Measurements from ENCODE around the gene FOXK2. TPM values are rescaled to one million over a fixed set of nuclear protein-coding genes. Genes with fewer than 3 reads are reported as not detected.
A peak's percentile ranks its signal among the peaks of the same experiment; 100 is the strongest.
"Not testable (repeated sequence)": the region's sequence is repeated elsewhere in the genome, so short reads cannot be mapped to it uniquely, and the experiment has no call there.

The FOXK2 gene
- total and polyA plus RNA-seq, 5 donors: 19.9 to 69.1 (median 39.0) TPM

- Histone ChIP-seq H3K9me3 (ENCODE audit: control insufficient read depth, low read length) (no peaks in the 10 kb centered on the region), H3K4me3 (ENCODE audit: low read length) (peak overlapping the region; percentile 11), H3K27me3 (ENCODE audit: control insufficient read depth, insufficient read depth) (no peaks in the 10 kb centered on the region), H3K27ac (ENCODE audit: low read length) (peak overlapping the region; percentile 97), H3K4me1 (ENCODE audit: control insufficient read depth, insufficient read depth, low read length) (peaks cover 15% of the 10 kb centered on the region)
- peak in 2 of 3 donors; percentile 55 to 82 for DNase-seq
- peak; percentile 69 to 84 for ATAC-seq
- WGBS: 25% methylated on average over 6 of the region's 6 CpGs
- intact Hi-C loops (cut with DNase I): no loop called here
Measured at GRCh38 chr17:82536512-82537201, 17.1 kb downstream of the FOXK2 start.

DNA sequence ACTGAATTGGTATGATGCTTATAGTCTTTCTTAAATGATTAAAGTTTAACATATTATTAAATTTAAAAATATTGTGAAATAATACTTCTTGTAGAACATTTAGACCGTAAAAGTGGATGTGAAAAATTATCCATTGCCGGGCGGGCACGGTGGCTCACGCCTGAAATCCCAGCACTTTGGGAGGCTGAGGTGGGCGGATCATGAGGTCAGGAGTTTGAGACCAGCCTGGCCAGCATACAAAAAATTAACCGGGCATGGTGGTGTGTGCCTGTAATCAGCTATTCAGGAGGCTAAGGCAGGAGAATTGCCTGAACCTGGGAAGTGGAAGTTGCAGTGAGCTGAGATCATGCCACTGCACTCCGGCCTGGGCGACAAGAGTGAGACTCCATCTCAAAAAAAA, 17.7 kb downstream of the FOXK2 start:
- H3K9me3 ChIP-seq (ENCODE audit: control insufficient read depth, low read length); H3K27me3 ChIP-seq (ENCODE audit: control insufficient read depth, insufficient read depth); H3K4me3 ChIP-seq (ENCODE audit: low read length); ATAC-seq; intact Hi-C loops (cut with DNase I); DNase-seq: not testable (repeated sequence)
- 75% methylated on average over 9 of the region's 9 CpGs for WGBS
- peak overlapping the region; percentile 97 for H3K27ac ChIP-seq (ENCODE audit: low read length)
- H3K4me1 ChIP-seq (ENCODE audit: control insufficient read depth, insufficient read depth, low read length): peaks cover 15% of the 10 kb centered on the region

DNA sequence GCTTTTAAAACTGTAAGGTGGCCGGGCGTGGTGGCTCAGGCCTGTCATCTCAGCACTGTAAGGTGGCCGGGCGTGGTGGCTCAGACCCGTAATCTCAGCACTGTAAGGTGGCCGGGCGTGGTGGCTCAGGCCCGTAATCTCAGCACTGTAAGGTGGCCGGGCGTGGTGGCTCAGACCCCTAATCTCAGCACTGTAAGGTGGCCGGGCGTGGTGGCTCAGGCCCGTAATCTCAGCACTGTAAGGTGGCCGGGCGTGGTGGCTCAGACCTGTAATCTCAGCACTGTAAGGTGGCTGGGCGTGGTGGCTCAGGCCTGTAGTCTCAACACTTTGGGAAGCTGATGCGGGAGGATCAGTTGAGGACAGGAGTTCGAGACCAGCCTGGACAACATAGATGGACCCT, 19.5 kb downstream of the FOXK2 start:
- H3K27me3 ChIP-seq (ENCODE audit: control insufficient read depth, insufficient read depth); ATAC-seq; H3K4me3 ChIP-seq (ENCODE audit: low read length); intact Hi-C loops (cut with DNase I); H3K27ac ChIP-seq (ENCODE audit: low read length); H3K9me3 ChIP-seq (ENCODE audit: control insufficient read depth, low read length): not testable (repeated sequence)
- peak in 1 of 3 donors; percentile 23 for DNase-seq
- H3K4me1 ChIP-seq (ENCODE audit: control insufficient read depth, insufficient read depth, low read length): peaks cover 15% of the 10 kb centered on the region
- WGBS: 91% methylated on average over 18 of the region's 18 CpGs

- peaks cover 2% of the 10 kb centered on the region for H3K4me1 ChIP-seq (ENCODE audit: control insufficient read depth, insufficient read depth, low read length)
- DNase-seq: no peak
- 90% methylated on average over 5 of the region's 5 CpGs for WGBS
- no peak for ATAC-seq
- H3K27ac ChIP-seq (ENCODE audit: low read length): no peak overlapping the region
- H3K4me3 ChIP-seq (ENCODE audit: low read length): no peak overlapping the region
- no peaks in the 10 kb centered on the region for H3K27me3 ChIP-seq (ENCODE audit: control insufficient read depth, insufficient read depth)
- no peaks in the 10 kb centered on the region for H3K9me3 ChIP-seq (ENCODE audit: control insufficient read depth, low read length)
- intact Hi-C loops (cut with DNase I): no loop called here
Measured at GRCh38 chr17:82542439-82542838, 22.9 kb downstream of the FOXK2 start.

DNA sequence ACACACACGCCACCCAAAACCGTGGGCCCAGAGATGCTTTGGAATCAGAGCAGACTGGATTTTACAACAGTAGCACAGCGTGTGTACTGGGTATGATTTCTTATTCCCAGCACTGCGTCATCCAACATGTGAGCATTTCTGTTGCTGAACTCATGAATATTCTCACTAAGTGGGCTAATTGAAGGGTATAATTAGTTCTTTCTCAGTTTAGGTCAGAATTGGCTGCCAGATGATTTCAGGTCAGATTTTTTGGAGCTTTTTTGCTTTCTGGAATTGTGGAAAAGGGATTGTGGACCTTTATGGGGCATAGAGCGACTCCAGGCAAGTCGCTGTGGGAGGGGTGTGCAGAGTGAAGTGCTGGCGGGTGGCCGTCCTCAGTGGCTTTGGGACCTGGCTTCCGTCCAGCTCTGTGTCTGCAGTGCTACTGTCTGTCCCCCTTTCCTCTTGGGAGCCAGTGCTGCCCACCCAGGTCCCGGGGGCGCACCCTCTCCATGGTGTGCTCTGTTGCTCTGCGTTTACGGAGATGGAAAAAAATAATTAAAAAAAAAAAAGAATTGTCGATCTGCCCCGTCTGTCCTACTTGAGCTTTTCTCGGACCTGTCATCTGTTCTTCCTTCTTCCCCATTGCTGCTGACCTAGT, 25.0 kb downstream of the FOXK2 start:
- WGBS: 42% methylated on average over 16 of the region's 16 CpGs
- peak; percentile 65 to 81 (median 79) for DNase-seq
- peak; percentile 60 to 64 for ATAC-seq
- intact Hi-C loops (cut with DNase I): no loop called here
- Histone ChIP-seq H3K4me3 (ENCODE audit: low read length) (peak overlapping the region; percentile 42), H3K27me3 (ENCODE audit: control insufficient read depth, insufficient read depth) (no peaks in the 10 kb centered on the region), H3K4me1 (ENCODE audit: control insufficient read depth, insufficient read depth, low read length) (peaks cover 6% of the 10 kb centered on the region), H3K9me3 (ENCODE audit: control insufficient read depth, low read length) (no peaks in the 10 kb centered on the region), H3K27ac (ENCODE audit: low read length) (peak overlapping the region; percentile 87)

- Histone ChIP-seq H3K9me3 (ENCODE audit: control insufficient read depth, low read length) (no peaks in the 10 kb centered on the region), H3K4me3 (ENCODE audit: low read length) (peak overlapping the region; percentile 42), H3K27me3 (ENCODE audit: control insufficient read depth, insufficient read depth) (no peaks in the 10 kb centered on the region), H3K4me1 (ENCODE audit: control insufficient read depth, insufficient read depth, low read length) (peaks cover 8% of the 10 kb centered on the region), H3K27ac (ENCODE audit: low read length) (peak overlapping the region; percentile 87)
- intact Hi-C loops (cut with DNase I): no loop called here
- ATAC-seq (peak; percentile 69 to 70), DNase-seq (peak in 1 of 3 donors; percentile 61)
- 53% methylated on average over 8 of the region's 8 CpGs for WGBS
Measured at GRCh38 chr17:82545071-82545462, 25.5 kb downstream of the FOXK2 start.

- intact Hi-C loops (cut with DNase I): no loop called here
- H3K27ac ChIP-seq (ENCODE audit: low read length): no peak overlapping the region
- H3K4me1 ChIP-seq (ENCODE audit: control insufficient read depth, insufficient read depth, low read length): peaks cover 15% of the 10 kb centered on the region
- 95% methylated on average over 4 of the region's 4 CpGs for WGBS
- ATAC-seq (no peak), DNase-seq (no peak)
- H3K27me3 ChIP-seq (ENCODE audit: control insufficient read depth, insufficient read depth): no peaks in the 10 kb centered on the region
- no peaks in the 10 kb centered on the region for H3K9me3 ChIP-seq (ENCODE audit: control insufficient read depth, low read length)
- H3K4me3 ChIP-seq (ENCODE audit: low read length): no peak overlapping the region
Measured at GRCh38 chr17:82547981-82548380, 28.4 kb downstream of the FOXK2 start.

DNA sequence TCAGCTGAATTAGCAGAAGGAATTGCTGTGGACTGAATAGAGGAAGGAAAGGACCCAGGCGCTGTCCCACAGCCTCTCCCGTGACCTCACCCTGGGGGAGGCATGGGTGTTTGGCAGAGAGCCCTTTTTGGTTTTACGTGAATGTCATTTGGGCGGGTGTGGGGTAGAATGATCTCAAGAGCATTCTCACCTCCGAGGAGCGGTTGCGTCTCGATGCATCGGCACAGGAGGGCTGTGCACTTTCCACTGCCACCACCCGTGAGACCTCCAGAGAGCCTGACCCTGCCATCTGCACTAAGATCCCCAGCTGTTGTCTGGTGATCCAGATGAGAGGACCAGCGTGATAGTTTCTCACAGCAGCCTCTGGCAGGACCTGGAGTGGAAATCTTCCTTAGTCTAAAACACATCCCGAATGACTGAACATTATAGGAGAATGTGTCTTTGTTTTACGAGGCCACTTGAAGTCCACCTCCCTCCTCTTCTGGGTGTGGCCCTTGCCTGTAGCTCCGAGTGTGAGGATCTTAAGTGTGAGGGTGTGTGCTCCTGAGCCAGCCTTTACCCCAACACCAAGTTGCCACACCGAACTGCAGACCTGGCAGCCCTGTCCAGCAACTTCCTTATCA, 29.3 kb downstream of the FOXK2 start:
- 20% methylated on average over 15 of the region's 15 CpGs for WGBS

DNA sequence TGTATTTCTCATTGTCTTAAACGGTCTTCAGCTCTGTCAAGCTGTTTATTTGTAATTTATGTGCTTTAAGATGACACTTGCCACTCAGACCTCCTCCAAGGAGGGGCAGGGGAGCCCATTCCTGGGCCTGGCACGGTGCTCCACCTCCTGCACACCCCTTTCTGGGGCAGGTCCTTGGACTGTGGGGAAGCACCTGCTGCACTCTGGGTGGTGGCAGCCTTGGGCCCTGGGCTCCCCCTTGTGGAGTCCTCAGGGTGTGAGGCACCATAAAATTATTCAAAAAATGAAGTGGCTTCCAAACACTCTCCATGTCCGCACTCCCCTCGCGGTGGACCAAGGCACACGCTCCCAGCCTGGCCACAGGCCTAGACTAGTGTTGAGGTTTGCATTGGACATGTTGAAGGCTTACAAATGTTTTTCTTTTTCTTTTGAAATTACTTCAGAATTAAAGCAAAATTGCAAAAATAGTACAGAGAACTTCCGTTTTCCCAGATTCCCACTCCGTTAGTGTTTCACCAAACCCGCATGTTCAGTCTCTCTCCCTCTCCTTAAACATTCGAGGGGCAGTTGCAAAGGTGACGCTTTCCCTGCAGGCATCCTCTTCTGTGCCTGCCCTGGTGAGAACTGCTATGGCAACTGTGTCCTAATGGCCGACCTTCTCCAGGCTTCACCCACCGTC, 32.4 kb downstream of the FOXK2 start:
- 37% methylated on average over 13 of the region's 13 CpGs for WGBS
- Histone ChIP-seq H3K27ac (ENCODE audit: low read length) (peak overlapping the region; percentile 7), H3K4me3 (ENCODE audit: low read length) (no peak overlapping the region), H3K27me3 (ENCODE audit: control insufficient read depth, insufficient read depth) (no peaks in the 10 kb centered on the region), H3K9me3 (ENCODE audit: control insufficient read depth, low read length) (no peaks in the 10 kb centered on the region), H3K4me1 (ENCODE audit: control insufficient read depth, insufficient read depth, low read length) (peaks cover 18% of the 10 kb centered on the region)
- ATAC-seq (peak; percentile 79 to 86), DNase-seq (peak; percentile 74 to 90 (median 88))
- intact Hi-C loops (cut with DNase I): loop anchor here in 3 of 4 donors (5.0 to 10.0 kb wide), 2 partner anchors 55 to 197 kb away; partner anchors contain the start of gene TEX19 (in 2 of the 3)

More for the DNA sequence above, 29.3 kb downstream of the FOXK2 start:
- intact Hi-C loops (cut with DNase I): no loop called here
- no peaks in the 10 kb centered on the region for H3K27me3 ChIP-seq (ENCODE audit: control insufficient read depth, insufficient read depth)
- H3K4me3 ChIP-seq (ENCODE audit: low read length): no peak overlapping the region
- H3K4me1 ChIP-seq (ENCODE audit: control insufficient read depth, insufficient read depth, low read length): peaks cover 18% of the 10 kb centered on the region
- H3K9me3 ChIP-seq (ENCODE audit: control insufficient read depth, low read length): no peaks in the 10 kb centered on the region
- ATAC-seq (peak; percentile 2 to 36), DNase-seq (peak; percentile 37 to 75 (median 60))
- peak overlapping the region; percentile 66 for H3K27ac ChIP-seq (ENCODE audit: low read length)

- Histone ChIP-seq H3K4me1 (ENCODE audit: control insufficient read depth, insufficient read depth, low read length) (peaks cover 18% of the 10 kb centered on the region), H3K27me3 (ENCODE audit: control insufficient read depth, insufficient read depth) (no peaks in the 10 kb centered on the region), H3K4me3 (ENCODE audit: low read length) (no peak overlapping the region), H3K27ac (ENCODE audit: low read length) (peak overlapping the region; percentile 0), H3K9me3 (ENCODE audit: control insufficient read depth, low read length) (no peaks in the 10 kb centered on the region)
- peak in 1 of 2 donors; percentile 13 for ATAC-seq
- intact Hi-C loops (cut with DNase I): loop anchor here in 3 of 4 donors (5.0 to 10.0 kb wide), 2 partner anchors 55 to 198 kb away; partner anchors contain the start of gene TEX19 (in 2 of the 3)
- 66% methylated on average over 13 of the region's 13 CpGs for WGBS
- DNase-seq: no peak
Measured at GRCh38 chr17:82552580-82552979, 33.0 kb downstream of the FOXK2 start.
